Mammary epithelial cell (primary cell): ENCODE measurements around the gene TGDS.

Experiments
- CTCF ChIP-seq, 2 donors: IDR thresholded peaks in 1 of 2; conservative IDR thresholded peaks in 1 of 2; 2 replicates each; pipeline ENCODE4 v1.5.1; 2011 to 2012; ENCODE audit warnings: inconsistent platforms in 2 of 2, low read length in 2 of 2, mild to moderate bottlenecking in 2 of 2, control low read depth in 1 of 2, low read depth in 1 of 2; ENCODE audit not compliant: insufficient read depth in 1 of 2; ENCODE audit errors: extremely low read depth in 1 of 2
- EZH2 ChIP-seq: IDR thresholded peaks from 2 replicates; pipeline ENCODE4 v1.6.1; 2012; ENCODE audit warnings: low read length, inconsistent platforms, borderline replicate concordance

- TF ChIP-seq CTCF (conservative IDR thresholded peaks at IDR 0.05 in 1 of 2, IDR thresholded peaks at IDR 0.05 in 1 of 2; ENCODE audit: extremely low read depth in 1 of 2, insufficient read depth in 1 of 2, low read depth in 1 of 2, low read length in 2 of 2): no peak
- TF ChIP-seq EZH2: no peak
Measured at GRCh38 chr13:94535775-94536174, 60.2 kb downstream of the TGDS start.
